IPS-20b (cell line): ENCODE results near the gene DIAPH2.

Experiments used
- H3K27ac ChIP-seq: one replicate; pipeline ENCODE4 v1.5.1; 2013; ENCODE audit warnings: low read length
- H3K27me3 ChIP-seq: 2 replicates; pipeline ENCODE4 v1.6.1; 2013; ENCODE audit warnings: mild to moderate bottlenecking, low read length, inconsistent platforms; ENCODE audit not compliant: insufficient read depth
- H3K36me3 ChIP-seq: 2 replicates; pipeline ENCODE4 v1.6.1; 2013; ENCODE audit warnings: low read depth, mild to moderate bottlenecking, inconsistent platforms, low read length, moderate library complexity; ENCODE audit not compliant: insufficient read depth
- H3K4me1 ChIP-seq: 2 replicates; pipeline ENCODE4 v1.6.1; 2013; ENCODE audit warnings: mild to moderate bottlenecking, control low read depth, inconsistent platforms, low read length, moderate library complexity; ENCODE audit not compliant: insufficient read depth
- H3K4me3 ChIP-seq: 2 replicates; pipeline ENCODE4 v1.5.1; 2013; ENCODE audit warnings: mild to moderate bottlenecking, low read length, inconsistent platforms
- H3K9ac ChIP-seq: 2 replicates; pipeline ENCODE4 v1.6.1; 2013; ENCODE audit warnings: low read depth, mild to moderate bottlenecking, inconsistent platforms, low read length, moderate library complexity
- H3K9me3 ChIP-seq: 2 replicates; pipeline ENCODE4 v1.6.1; 2013; ENCODE audit warnings: mild to moderate bottlenecking, low read depth, low read length, inconsistent platforms; ENCODE audit not compliant: insufficient read depth

Gene DIAPH2

GRCh38 chrX:97551821-97552220 lies 867.2 kb downstream of the DIAPH2 start:
- H3K9ac ChIP-seq: no peak overlapping the region

GRCh38 chrX:97553833-97554232 lies 869.2 kb downstream of the DIAPH2 start:
- Histone ChIP-seq H3K9ac (no peak overlapping the region), H3K27me3 (no peaks in the 10 kb centered on the region), H3K4me3 (no peak overlapping the region), H3K4me1 (peaks cover 7% of the 10 kb centered on the region; the same call in 1 of the 2 replicates), H3K9me3 (no peaks in the 10 kb centered on the region), H3K27ac (no peak overlapping the region), H3K36me3 (no peaks in the 10 kb centered on the region)

More at GRCh38 chrX:97551821-97552220, 867.2 kb downstream of the DIAPH2 start:
- H3K9me3 ChIP-seq: no peaks in the 10 kb centered on the region
- H3K4me3 ChIP-seq: no peak overlapping the region
- no peaks in the 10 kb centered on the region for H3K36me3 ChIP-seq
- no peaks in the 10 kb centered on the region for H3K27me3 ChIP-seq
- peaks cover 7% of the 10 kb centered on the region; the same call in 1 of the 2 replicates for H3K4me1 ChIP-seq
- no peak overlapping the region for H3K27ac ChIP-seq

DNA sequence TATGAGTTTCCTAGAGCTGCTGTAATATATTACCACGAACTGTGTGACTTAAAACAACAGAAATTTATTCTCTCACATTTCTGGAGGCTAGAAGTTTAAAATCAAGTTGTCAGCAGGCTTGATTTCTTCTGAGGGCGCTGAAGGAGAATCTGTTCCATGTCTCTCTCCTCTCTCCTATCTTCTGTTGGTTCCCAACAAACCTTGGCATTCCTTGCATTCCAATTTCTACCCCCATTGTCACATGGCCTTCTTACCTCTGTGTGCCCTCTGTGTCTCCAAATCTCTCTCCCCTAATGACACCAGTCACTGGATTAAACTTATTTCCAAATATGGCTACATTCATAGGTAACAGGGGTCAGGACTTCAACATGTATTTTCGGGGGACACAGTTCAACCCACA lies 871.7 kb downstream of the DIAPH2 start:
- Histone ChIP-seq H3K36me3 (no peaks in the 10 kb centered on the region), H3K4me3 (no peak overlapping the region), H3K9me3 (no peaks in the 10 kb centered on the region), H3K4me1 (peaks cover 7% of the 10 kb centered on the region; the same call in 1 of the 2 replicates), H3K27ac (no peak overlapping the region), H3K27me3 (no peaks in the 10 kb centered on the region), H3K9ac (no peak overlapping the region)

DNA sequence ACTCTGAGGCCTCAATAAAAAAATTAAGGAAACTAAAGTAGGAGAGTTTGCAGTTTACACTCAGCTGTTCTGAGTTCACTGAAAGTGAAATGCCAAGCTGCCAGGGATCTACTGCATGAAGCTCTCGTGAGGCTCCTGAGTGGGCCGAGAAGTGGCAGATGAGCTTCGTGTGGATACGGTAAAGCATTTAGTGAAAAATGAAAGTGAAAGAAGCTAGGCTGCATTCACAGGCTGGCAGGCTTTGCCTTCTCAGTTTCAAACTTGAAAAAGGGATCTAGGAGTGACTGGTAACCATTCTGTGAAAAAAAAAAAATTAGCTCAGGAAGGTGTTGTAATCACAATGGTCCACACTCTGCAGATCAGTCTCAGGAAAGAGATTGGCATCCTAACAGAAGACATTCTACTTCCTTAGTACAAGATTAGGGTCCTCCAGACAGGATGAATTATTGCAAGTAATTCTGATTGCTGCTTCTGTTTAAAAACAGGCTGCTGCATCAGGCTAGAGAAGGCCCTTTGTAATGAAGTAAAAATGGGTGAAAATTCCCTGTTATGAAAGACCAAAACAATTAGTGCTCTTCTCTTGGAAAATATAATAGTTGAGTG lies 879.0 kb downstream of the DIAPH2 start:
- Histone ChIP-seq H3K9me3 (no peaks in the 10 kb centered on the region), H3K27me3 (no peaks in the 10 kb centered on the region), H3K4me1 (no peaks in the 10 kb centered on the region), H3K27ac (no peak overlapping the region), H3K4me3 (no peak overlapping the region), H3K9ac (no peak overlapping the region), H3K36me3 (no peaks in the 10 kb centered on the region)

GRCh38 chrX:97564496-97564895 lies 879.9 kb downstream of the DIAPH2 start:
- H3K27me3 ChIP-seq: no peaks in the 10 kb centered on the region
- H3K36me3 ChIP-seq: no peaks in the 10 kb centered on the region
- H3K9ac ChIP-seq: no peak overlapping the region
- H3K27ac ChIP-seq: no peak overlapping the region
- no peaks in the 10 kb centered on the region for H3K4me1 ChIP-seq
- no peak overlapping the region for H3K4me3 ChIP-seq
- H3K9me3 ChIP-seq: no peaks in the 10 kb centered on the region

DNA sequence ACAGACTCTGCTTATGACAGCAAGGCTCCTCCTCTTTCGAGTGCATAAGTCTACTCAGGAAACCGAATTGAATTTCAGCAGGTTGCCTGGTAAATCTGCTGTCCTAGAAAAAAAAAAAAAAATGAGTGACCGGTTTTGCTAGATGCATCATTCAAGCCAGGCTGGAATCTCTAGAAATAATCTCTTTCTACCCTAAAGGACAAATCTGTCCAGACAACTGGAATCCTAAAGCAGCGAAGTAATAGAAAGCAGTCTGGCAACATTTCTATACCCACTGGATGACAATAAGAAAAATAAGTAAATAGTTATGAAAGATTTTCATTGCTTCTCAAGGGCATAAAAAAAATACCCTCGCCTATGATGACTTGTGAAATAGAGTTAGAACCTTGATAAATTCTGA lies 902.5 kb downstream of the DIAPH2 start:
- H3K36me3 ChIP-seq: no peaks in the 10 kb centered on the region
- no peak overlapping the region for H3K27ac ChIP-seq
- H3K27me3 ChIP-seq: no peaks in the 10 kb centered on the region
- no peak overlapping the region for H3K9ac ChIP-seq
- H3K4me3 ChIP-seq: no peak overlapping the region
- H3K4me1 ChIP-seq: no peaks in the 10 kb centered on the region
- H3K9me3 ChIP-seq: no peaks in the 10 kb centered on the region

DNA sequence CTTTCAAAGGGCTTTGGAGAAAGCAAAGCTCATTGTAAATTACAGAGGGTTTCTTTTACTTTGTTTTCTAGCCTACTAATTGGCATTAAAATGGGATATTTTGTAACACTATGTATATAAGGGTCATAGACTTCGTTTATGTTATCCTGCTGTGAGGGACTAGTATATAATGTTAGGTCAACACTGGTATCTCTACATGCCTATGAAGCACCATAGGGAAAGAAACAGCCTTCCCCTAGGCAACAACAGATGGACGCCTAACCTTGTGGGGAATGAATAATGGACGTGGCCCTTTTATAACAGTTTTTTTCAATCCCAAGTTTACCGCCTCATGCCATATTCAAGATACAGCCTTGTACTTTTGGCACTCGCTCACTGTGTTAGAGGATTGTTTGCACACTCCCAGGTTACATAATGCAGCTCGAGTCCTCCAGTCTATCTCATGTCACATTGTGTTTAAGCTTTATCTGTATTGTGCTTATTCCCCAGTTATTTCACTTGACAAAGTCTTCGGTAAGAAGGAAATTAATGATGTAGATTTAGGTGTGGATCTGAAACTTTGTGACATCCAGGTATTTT lies 910.1 kb downstream of the DIAPH2 start:
- Histone ChIP-seq H3K9me3 (no peaks in the 10 kb centered on the region), H3K27ac (no peak overlapping the region), H3K4me1 (peaks cover 18% of the 10 kb centered on the region; the same call in 1 of the 2 replicates), H3K27me3 (no peaks in the 10 kb centered on the region), H3K36me3 (no peaks in the 10 kb centered on the region), H3K4me3 (no peak overlapping the region), H3K9ac (no peak overlapping the region)

DNA sequence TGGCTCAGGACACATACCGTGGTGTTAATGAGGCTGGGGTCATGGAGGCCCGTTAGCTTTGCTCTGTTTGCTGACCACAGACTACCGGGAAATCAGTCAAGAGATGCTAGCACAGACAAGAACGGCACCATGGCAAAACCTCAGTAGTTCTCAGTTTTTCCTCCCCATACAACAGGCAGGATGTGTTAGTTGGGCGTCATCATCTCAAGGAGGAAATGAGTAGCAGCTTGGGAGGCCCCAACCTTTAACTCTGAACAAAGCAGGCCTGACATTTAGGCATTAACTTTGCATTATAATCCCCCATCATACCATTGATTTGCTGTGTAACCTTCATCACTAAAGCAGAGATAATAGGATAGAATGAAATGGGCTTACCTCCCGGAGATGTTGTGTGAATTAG lies 913.3 kb downstream of the DIAPH2 start:
- H3K9ac ChIP-seq: no peak overlapping the region

GRCh38 chrX:97602465-97603258 lies 918.0 kb downstream of the DIAPH2 start:
- Histone ChIP-seq H3K27me3 (no peaks in the 10 kb centered on the region), H3K9me3 (no peaks in the 10 kb centered on the region), H3K4me1 (peaks cover 10% of the 10 kb centered on the region; the same call in 1 of the 2 replicates), H3K4me3 (no peak overlapping the region), H3K36me3 (no peaks in the 10 kb centered on the region), H3K27ac (no peak overlapping the region), H3K9ac (no peak overlapping the region)

More for the DNA sequence above, 913.3 kb downstream of the DIAPH2 start:
- Histone ChIP-seq H3K27me3 (no peaks in the 10 kb centered on the region), H3K4me3 (0 out of 2 replicates have a peak overlapping the region, but pooled peaks have one; percentile 25), H3K4me1 (peaks cover 18% of the 10 kb centered on the region; the same call in 1 of the 2 replicates), H3K9me3 (no peaks in the 10 kb centered on the region), H3K27ac (no peak overlapping the region), H3K36me3 (no peaks in the 10 kb centered on the region)

- H3K4me1 ChIP-seq: no peaks in the 10 kb centered on the region
- H3K9me3 ChIP-seq: no peaks in the 10 kb centered on the region
- no peak overlapping the region for H3K9ac ChIP-seq
- H3K27ac ChIP-seq: no peak overlapping the region
- no peaks in the 10 kb centered on the region for H3K27me3 ChIP-seq
- no peaks in the 10 kb centered on the region for H3K36me3 ChIP-seq
- H3K4me3 ChIP-seq: no peak overlapping the region
Measured at GRCh38 chrX:97605271-97605670, 920.6 kb downstream of the DIAPH2 start.

DNA sequence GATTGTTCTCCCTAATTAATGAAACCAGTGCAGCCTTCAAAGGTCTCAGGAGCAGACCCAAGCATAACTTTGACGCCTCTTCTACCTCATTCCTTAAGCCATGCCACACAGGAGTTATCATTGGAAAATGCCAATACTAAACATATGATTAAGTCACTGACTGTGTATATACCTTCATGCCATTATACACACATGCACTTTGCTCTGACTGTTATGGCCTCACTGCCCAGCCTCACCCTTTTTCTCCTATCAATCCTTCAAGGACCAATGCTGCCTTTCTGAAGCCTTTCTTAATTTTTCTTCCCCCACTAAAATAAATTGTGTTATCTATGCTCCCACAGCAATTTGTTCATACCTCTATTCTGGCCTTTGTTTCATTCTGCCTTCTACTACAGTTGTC lies 924.7 kb downstream of the DIAPH2 start:
- no peak overlapping the region for H3K4me3 ChIP-seq
- H3K36me3 ChIP-seq: no peaks in the 10 kb centered on the region
- no peaks in the 10 kb centered on the region for H3K4me1 ChIP-seq
- no peaks in the 10 kb centered on the region for H3K9me3 ChIP-seq
- no peak overlapping the region for H3K9ac ChIP-seq
- no peaks in the 10 kb centered on the region for H3K27me3 ChIP-seq
- H3K27ac ChIP-seq: no peak overlapping the region

- Histone ChIP-seq H3K27me3 (no peaks in the 10 kb centered on the region), H3K9ac (no peak overlapping the region), H3K4me1 (no peaks in the 10 kb centered on the region), H3K27ac (no peak overlapping the region), H3K4me3 (no peak overlapping the region), H3K36me3 (no peaks in the 10 kb centered on the region), H3K9me3 (no peaks in the 10 kb centered on the region)
Measured at GRCh38 chrX:97609938-97610337, 925.3 kb downstream of the DIAPH2 start.
